Measurements from ENCODE around the gene PTPRCAP. TPM values are rescaled to one million over a fixed set of nuclear protein-coding genes. Genes with fewer than 3 reads are reported as not detected.

PTPRCAP gene
- total and polyA plus RNA-seq, 4 donors: 8.8 to 19.0 (median 12.3) TPM

DNA sequence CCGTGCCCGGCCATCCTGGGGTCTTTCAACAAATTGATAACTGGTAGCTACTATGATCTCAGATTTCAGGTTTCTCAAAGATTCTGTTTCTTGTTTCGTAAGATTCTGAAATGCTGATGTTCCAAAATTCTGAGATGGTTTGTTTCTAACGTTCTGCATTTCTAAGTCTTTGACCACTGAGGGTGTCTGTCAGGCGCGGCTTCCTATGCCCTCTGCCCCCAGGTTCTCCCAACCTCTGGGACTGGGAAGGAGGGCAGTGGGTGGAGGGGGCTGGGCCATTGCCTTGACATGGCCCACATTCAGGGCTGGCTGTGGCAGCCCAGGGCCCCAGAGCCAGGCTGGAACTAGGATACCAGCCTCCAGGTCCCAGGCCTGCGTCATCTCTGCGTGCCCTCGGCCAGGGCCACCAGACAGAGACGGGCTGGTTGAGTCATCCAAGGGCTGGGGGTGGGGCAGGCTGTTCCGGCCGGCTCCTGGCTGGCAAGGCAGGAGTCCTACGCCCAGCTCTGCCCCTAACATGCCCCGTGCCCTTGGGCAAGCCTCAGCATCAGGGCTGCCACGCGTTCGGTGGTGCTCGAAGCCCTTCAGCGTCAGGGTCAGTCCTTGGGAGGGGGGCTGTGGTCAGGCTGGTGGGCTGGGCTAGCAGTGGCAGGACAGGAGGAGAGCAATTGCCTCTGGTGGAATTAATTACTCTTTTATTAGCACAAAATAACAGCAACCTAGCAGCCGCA is 26.4 kb upstream of the PTPRCAP start:
- WGBS, 2 donors: 73 to 80% methylated on average over 19 to 20 of the region's 20 CpGs
- Histone ChIP-seq H3K4me3 (peak overlapping the region; percentile 25), H3K9me3 (ENCODE audit: control insufficient read depth in 4 of 4, insufficient read depth in 3 of 4, low read length in 3 of 4) (no peaks in the 10 kb centered on the region), H3K27me3 (ENCODE audit: control insufficient read depth in 3 of 3, insufficient read depth in 3 of 3, low read length in 2 of 3) (no peaks in the 10 kb centered on the region), H3K9ac (ENCODE audit: insufficient read depth in 1 of 2, low read length in 2 of 2) (no peak overlapping the region), H3K36me3 (ENCODE audit: control insufficient read depth in 4 of 4, insufficient read depth in 4 of 4, low read length in 4 of 4) (no peaks in the 10 kb centered on the region), H3K27ac (ENCODE audit: low read depth in 1 of 2, low read length in 1 of 2) (peak overlapping the region; percentile 57 to 90), H3K4me1 (ENCODE audit: control insufficient read depth in 5 of 5, insufficient read depth in 5 of 5, low read length in 5 of 5) (peaks cover 0 to 19% (median 4%) of the 10 kb centered on the region in 5 donors)
- DNase-seq (no peak), ATAC-seq (ENCODE audit: insufficient read depth, low FRiP score) (peak; percentile 29)
- TF ChIP-seq, protein P1, sequence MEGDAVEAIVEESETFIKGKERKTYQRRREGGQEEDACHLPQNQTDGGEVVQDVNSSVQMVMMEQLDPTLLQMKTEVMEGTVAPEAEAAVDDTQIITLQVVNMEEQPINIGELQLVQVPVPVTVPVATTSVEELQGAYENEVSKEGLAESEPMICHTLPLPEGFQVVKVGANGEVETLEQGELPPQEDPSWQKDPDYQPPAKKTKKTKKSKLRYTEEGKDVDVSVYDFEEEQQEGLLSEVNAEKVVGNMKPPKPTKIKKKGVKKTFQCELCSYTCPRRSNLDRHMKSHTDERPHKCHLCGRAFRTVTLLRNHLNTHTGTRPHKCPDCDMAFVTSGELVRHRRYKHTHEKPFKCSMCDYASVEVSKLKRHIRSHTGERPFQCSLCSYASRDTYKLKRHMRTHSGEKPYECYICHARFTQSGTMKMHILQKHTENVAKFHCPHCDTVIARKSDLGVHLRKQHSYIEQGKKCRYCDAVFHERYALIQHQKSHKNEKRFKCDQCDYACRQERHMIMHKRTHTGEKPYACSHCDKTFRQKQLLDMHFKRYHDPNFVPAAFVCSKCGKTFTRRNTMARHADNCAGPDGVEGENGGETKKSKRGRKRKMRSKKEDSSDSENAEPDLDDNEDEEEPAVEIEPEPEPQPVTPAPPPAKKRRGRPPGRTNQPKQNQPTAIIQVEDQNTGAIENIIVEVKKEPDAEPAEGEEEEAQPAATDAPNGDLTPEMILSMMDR (IDR thresholded peaks at IDR 0.05; ENCODE audit: control extremely low read depth, extremely low read depth): no peak

DNA sequence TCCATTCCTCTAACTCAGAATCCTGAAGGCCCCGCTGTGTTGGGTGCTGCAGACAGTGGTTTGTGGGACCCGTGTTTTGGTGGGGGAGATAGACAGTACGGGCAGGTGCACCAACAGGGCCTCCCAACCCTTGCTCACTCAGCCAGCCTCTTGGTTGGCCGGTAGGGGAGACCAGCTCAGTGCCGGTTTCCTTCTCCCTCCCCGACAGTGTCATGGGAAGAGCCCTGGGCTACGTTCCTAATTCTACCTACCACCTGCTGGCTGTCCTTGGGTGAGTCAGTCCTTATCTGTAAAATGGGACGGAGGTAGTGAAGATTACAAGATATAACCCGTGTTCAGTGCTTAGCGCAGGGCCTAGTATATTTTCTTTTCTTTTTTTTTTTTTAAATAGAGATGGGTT is 25.7 kb upstream of the PTPRCAP start:
- H3K9ac ChIP-seq (ENCODE audit: insufficient read depth in 1 of 2, low read length in 2 of 2): no peak overlapping the region
- DNase-seq: no peak
- 96 to 97% methylated on average over 10 of the region's 10 CpGs for WGBS, 2 donors
- no peak for ATAC-seq (ENCODE audit: insufficient read depth, low FRiP score)
- H3K4me3 ChIP-seq: no peak overlapping the region
- no peak overlapping the region for H3K27ac ChIP-seq (ENCODE audit: low read depth in 1 of 2, low read length in 1 of 2)
- no peaks in the 10 kb centered on the region for H3K9me3 ChIP-seq (ENCODE audit: control insufficient read depth in 4 of 4, insufficient read depth in 3 of 4, low read length in 3 of 4)
- H3K4me1 ChIP-seq (ENCODE audit: control insufficient read depth in 5 of 5, insufficient read depth in 5 of 5, low read length in 5 of 5): peaks cover 0 to 19% (median 4%) of the 10 kb centered on the region in 5 donors
- H3K36me3 ChIP-seq (ENCODE audit: control insufficient read depth in 4 of 4, insufficient read depth in 4 of 4, low read length in 4 of 4): no peaks in the 10 kb centered on the region
- TF ChIP-seq, protein P1 (IDR thresholded peaks at IDR 0.05; ENCODE audit: control extremely low read depth, extremely low read depth): no peak
- no peaks in the 10 kb centered on the region for H3K27me3 ChIP-seq (ENCODE audit: control insufficient read depth in 3 of 3, insufficient read depth in 3 of 3, low read length in 2 of 3)

DNA sequence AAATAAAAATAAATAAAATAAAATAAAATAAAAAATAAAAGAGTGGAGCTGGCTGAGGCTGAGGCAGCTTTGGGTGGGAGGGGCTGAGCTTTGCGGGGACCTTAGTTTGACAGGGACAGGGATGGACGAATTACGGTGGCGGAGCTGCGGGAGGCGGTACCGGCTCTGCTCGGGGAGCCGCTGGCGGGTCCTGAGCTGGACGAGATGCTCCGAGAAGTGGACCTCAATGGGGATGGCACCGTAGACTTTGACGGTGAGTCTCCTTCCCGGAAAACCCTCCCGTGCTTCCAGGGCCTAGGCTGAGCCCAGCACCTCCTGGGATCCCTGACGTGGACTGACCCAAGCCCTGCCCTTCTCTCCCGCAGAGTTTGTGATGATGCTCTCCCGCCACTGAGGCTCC is 20.8 kb upstream of the PTPRCAP start:
- Histone ChIP-seq H3K36me3 (ENCODE audit: control insufficient read depth in 4 of 4, insufficient read depth in 4 of 4, low read length in 4 of 4) (no peaks in the 10 kb centered on the region), H3K27ac (ENCODE audit: low read depth in 1 of 2, low read length in 1 of 2) (no peak overlapping the region), H3K9me3 (ENCODE audit: control insufficient read depth in 4 of 4, insufficient read depth in 3 of 4, low read length in 3 of 4) (no peaks in the 10 kb centered on the region), H3K27me3 (ENCODE audit: control insufficient read depth in 3 of 3, insufficient read depth in 3 of 3, low read length in 2 of 3) (no peaks in the 10 kb centered on the region), H3K4me1 (ENCODE audit: control insufficient read depth in 5 of 5, insufficient read depth in 5 of 5, low read length in 5 of 5) (no peaks in the 10 kb centered on the region), H3K4me3 (no peak overlapping the region), H3K9ac (ENCODE audit: insufficient read depth in 1 of 2, low read length in 2 of 2) (no peak overlapping the region)
- TF ChIP-seq, protein P1 (IDR thresholded peaks at IDR 0.05; ENCODE audit: control extremely low read depth, extremely low read depth): no peak
- 92 to 94% methylated on average over 17 to 19 of the region's 19 CpGs for WGBS, 2 donors
- no peak for DNase-seq
- no peak for ATAC-seq (ENCODE audit: insufficient read depth, low FRiP score)
